ENCODE measurements around the gene UVRAG.

UVRAG gene

GRCh38 chr11:76147106-76147740, 332.2 kb downstream of the UVRAG start:
- Histone ChIP-seq H3K79me2 (ENCODE audit: insufficient read depth, low read length) (no peaks in the 10 kb centered on the region), H3K27me3 (ENCODE audit: insufficient read depth, low read length) (peaks cover 5% of the 10 kb centered on the region; the same call in 1 of the 2 replicates), H3F3A (ENCODE audit: insufficient read depth, low read length) (no peaks in the 10 kb centered on the region), H4K20me1 (ENCODE audit: insufficient read depth, low read length) (no peaks in the 10 kb centered on the region), H3K36me3 (ENCODE audit: insufficient read depth, low read length) (peaks cover 11% of the 10 kb centered on the region; the same call in 1 of the 2 replicates), H2AFZ (ENCODE audit: low read length) (no peak overlapping the region), H3K9me2 (ENCODE audit: low read depth, low read length) (no peaks in the 10 kb centered on the region), H3K4me3 (ENCODE audit: low read depth, low read length, poor library complexity, severe bottlenecking) (no peak overlapping the region), H3K4me1 (ENCODE audit: insufficient read depth, low read length, severe bottlenecking) (peaks cover 20% of the 10 kb centered on the region), H3K9me3 (ENCODE audit: low read length) (no peaks in the 10 kb centered on the region), H3K9ac (ENCODE audit: low read length) (no peak overlapping the region), H3K4me2 (ENCODE audit: low read length) (no peak overlapping the region), H3K27ac (ENCODE audit: low read depth, low read length, poor library complexity, severe bottlenecking) (no peak overlapping the region)
- TF ChIP-seq CTCF (IDR thresholded peaks at IDR 0.05; ENCODE audit: low read length) (no peak), EZH2 (IDR thresholded peaks at IDR 0.05; ENCODE audit: borderline replicate concordance, low read length) (no peak)

- no peaks in the 10 kb centered on the region for H3K9me3 ChIP-seq (ENCODE audit: low read length)
- no peaks in the 10 kb centered on the region for H3K79me2 ChIP-seq (ENCODE audit: insufficient read depth, low read length)
- peaks cover 30% of the 10 kb centered on the region for H3K4me1 ChIP-seq (ENCODE audit: insufficient read depth, low read length, severe bottlenecking)
- TF ChIP-seq EZH2 (IDR thresholded peaks at IDR 0.05; ENCODE audit: borderline replicate concordance, low read length) (no peak), CTCF (IDR thresholded peaks at IDR 0.05; ENCODE audit: low read length) (no peak)
- peaks cover 2% of the 10 kb centered on the region; the same call in 1 of the 2 replicates for H3K36me3 ChIP-seq (ENCODE audit: insufficient read depth, low read length)
- no peaks in the 10 kb centered on the region for H4K20me1 ChIP-seq (ENCODE audit: insufficient read depth, low read length)
- no peak overlapping the region for H3K9ac ChIP-seq (ENCODE audit: low read length)
- no peak overlapping the region for H3K4me3 ChIP-seq (ENCODE audit: low read depth, low read length, poor library complexity, severe bottlenecking)
- no peak overlapping the region for H2AFZ ChIP-seq (ENCODE audit: low read length)
- H3K9me2 ChIP-seq (ENCODE audit: low read depth, low read length): no peaks in the 10 kb centered on the region
- H3K27ac ChIP-seq (ENCODE audit: low read depth, low read length, poor library complexity, severe bottlenecking): no peak overlapping the region
- no peak overlapping the region for H3K4me2 ChIP-seq (ENCODE audit: low read length)
- H3F3A ChIP-seq (ENCODE audit: insufficient read depth, low read length): no peaks in the 10 kb centered on the region
- peaks cover 5% of the 10 kb centered on the region; the same call in 1 of the 2 replicates for H3K27me3 ChIP-seq (ENCODE audit: insufficient read depth, low read length)
Measured at GRCh38 chr11:76148231-76148630, 333.2 kb downstream of the UVRAG start.

GRCh38 chr11:76148941-76149613, 334.1 kb downstream of the UVRAG start:
- Histone ChIP-seq H3K4me1 (ENCODE audit: insufficient read depth, low read length, severe bottlenecking) (peaks cover 33% of the 10 kb centered on the region), H3K79me2 (ENCODE audit: insufficient read depth, low read length) (no peaks in the 10 kb centered on the region), H2AFZ (ENCODE audit: low read length) (no peak overlapping the region), H3K4me3 (ENCODE audit: low read depth, low read length, poor library complexity, severe bottlenecking) (no peak overlapping the region), H3K4me2 (ENCODE audit: low read length) (no peak overlapping the region), H3K9ac (ENCODE audit: low read length) (no peak overlapping the region), H3F3A (ENCODE audit: insufficient read depth, low read length) (no peaks in the 10 kb centered on the region), H4K20me1 (ENCODE audit: insufficient read depth, low read length) (no peaks in the 10 kb centered on the region), H3K27ac (ENCODE audit: low read depth, low read length, poor library complexity, severe bottlenecking) (no peak overlapping the region), H3K9me3 (ENCODE audit: low read length) (no peaks in the 10 kb centered on the region), H3K27me3 (ENCODE audit: insufficient read depth, low read length) (peaks cover 5% of the 10 kb centered on the region; the same call in 1 of the 2 replicates), H3K9me2 (ENCODE audit: low read depth, low read length) (no peaks in the 10 kb centered on the region), H3K36me3 (ENCODE audit: insufficient read depth, low read length) (no peaks in the 10 kb centered on the region)
- TF ChIP-seq CTCF (IDR thresholded peaks at IDR 0.05; ENCODE audit: low read length) (no peak), EZH2 (IDR thresholded peaks at IDR 0.05; ENCODE audit: borderline replicate concordance, low read length) (no peak)

Measured in OCI-LY1 (cell line).